Tibial artery (tissue), 4 donors: ENCODE measurements around the gene AMER2.

Source experiments
- DNase-seq, 2 donors: peaks; one replicate each; pipeline ENCODE4 v3.0.0-alpha.2; 2019
- H3K27ac ChIP-seq, 2 donors: fragments of 200-600 bp; sonication (generic) in 1 of 2; 1 replicate in 1 of 2; 2 replicates in 1 of 2; pipeline ENCODE4 v1.5.1; 2018 to 2019; ENCODE audit warnings: mild to moderate bottlenecking in 1 of 2
- H3K27me3 ChIP-seq, 2 donors: fragments of 200-600 bp; sonication (generic) in 1 of 2; one replicate each; pipeline versions ENCODE4 v1.5.1 to v1.6.0; 2016 to 2019
- H3K36me3 ChIP-seq, 3 donors: fragments of 200-600 bp; sonication (generic) in 2 of 3; one replicate each; pipeline ENCODE4 v1.5.1; 2016 to 2019; ENCODE audit warnings: mild to moderate bottlenecking in 2 of 3
- H3K4me1 ChIP-seq, 4 donors: fragments of 200-600 bp; sonication (generic) in 2 of 4; 1 replicate in 3 of 4; 2 replicates in 1 of 4; pipeline ENCODE4 v1.5.1; 2016 to 2019
- H3K4me3 ChIP-seq, 2 donors: fragments of 200-600 bp; sonication (generic) in 1 of 2; 1 replicate in 1 of 2; 2 replicates in 1 of 2; pipeline ENCODE4 v1.5.1; 2018 to 2019; ENCODE audit warnings: mild to moderate bottlenecking in 2 of 2
- H3K9me3 ChIP-seq, 3 donors: fragments of 200-600 bp; sonication (generic) in 1 of 3; one replicate each; pipeline ENCODE4 v1.5.1; 2016 to 2019
- intact Hi-C: fragments of 100-400 bp; cut with DNase I; formaldehyde crosslinking; loops from one replicate; pipeline ENCODE4 v1.15.0; 2023; ENCODE audit warnings: low total_unique reads
- TF ChIP-seq, protein P1 (sequence below), 2 experiments: fragments of 200-600 bp in 1 of 2; fragments of 450-650 bp in 1 of 2; IDR thresholded peaks; one replicate each; pipeline ENCODE4 v1.5.1; 2017 to 2019; ENCODE audit warnings: antibody characterized with exemption in 2 of 2, mild to moderate bottlenecking in 1 of 2, moderate library complexity in 1 of 2

Gene AMER2

DNA sequence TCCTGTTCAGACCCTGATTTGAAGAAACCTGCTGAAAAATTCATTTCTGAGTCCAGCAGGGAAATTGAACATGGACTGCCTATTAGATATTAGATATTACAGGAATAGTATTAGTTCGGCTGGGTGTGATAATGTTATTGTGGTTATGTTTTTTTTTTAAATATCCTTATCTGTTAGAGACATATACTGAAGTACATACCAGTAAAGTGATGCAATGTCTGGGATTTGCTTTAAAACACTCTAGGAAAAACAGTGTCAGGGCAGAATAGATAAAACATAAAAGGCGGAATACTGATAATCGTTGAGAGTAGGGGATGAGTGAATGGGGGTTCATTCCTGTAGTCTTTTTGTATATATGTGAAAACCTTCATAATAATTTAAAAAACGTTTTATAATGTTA, 28.7 kb upstream of the AMER2 start:
- H3K27ac ChIP-seq: no peak overlapping the region
- no peak overlapping the region for H3K4me3 ChIP-seq
- no peaks in the 10 kb centered on the region for H3K36me3 ChIP-seq
- H3K27me3 ChIP-seq: peaks cover 0 to 3% of the 10 kb centered on the region in 2 donors
- intact Hi-C loops: no loop called here
- DNase-seq: no peak
- no peaks in the 10 kb centered on the region for H3K9me3 ChIP-seq
- H3K4me1 ChIP-seq: no peaks in the 10 kb centered on the region
- TF ChIP-seq, protein P1, sequence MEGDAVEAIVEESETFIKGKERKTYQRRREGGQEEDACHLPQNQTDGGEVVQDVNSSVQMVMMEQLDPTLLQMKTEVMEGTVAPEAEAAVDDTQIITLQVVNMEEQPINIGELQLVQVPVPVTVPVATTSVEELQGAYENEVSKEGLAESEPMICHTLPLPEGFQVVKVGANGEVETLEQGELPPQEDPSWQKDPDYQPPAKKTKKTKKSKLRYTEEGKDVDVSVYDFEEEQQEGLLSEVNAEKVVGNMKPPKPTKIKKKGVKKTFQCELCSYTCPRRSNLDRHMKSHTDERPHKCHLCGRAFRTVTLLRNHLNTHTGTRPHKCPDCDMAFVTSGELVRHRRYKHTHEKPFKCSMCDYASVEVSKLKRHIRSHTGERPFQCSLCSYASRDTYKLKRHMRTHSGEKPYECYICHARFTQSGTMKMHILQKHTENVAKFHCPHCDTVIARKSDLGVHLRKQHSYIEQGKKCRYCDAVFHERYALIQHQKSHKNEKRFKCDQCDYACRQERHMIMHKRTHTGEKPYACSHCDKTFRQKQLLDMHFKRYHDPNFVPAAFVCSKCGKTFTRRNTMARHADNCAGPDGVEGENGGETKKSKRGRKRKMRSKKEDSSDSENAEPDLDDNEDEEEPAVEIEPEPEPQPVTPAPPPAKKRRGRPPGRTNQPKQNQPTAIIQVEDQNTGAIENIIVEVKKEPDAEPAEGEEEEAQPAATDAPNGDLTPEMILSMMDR (IDR thresholded peaks at IDR 0.05): no peak

DNA sequence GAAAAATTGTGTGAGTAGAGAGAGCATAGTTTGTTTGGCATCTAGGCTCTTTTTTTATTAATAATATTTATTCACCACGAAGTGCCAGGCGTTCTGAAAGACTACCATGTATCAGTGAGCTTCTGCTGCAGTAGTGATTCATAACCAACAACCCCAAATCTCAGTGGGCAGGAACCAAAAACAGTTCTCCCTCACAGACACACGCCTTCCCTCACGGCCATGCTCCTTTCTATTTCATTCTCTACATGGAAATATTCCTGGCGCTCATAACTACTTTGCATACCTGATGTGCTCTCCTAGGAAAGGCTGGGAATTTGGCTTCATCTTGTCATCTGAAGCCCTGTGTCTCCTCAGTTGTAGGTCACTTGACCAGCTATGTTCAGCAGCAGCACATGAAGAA, 26.6 kb upstream of the AMER2 start:
- TF ChIP-seq, protein P1 (IDR thresholded peaks at IDR 0.05): no peak
- intact Hi-C loops: no loop called here
- H3K4me3 ChIP-seq: no peak overlapping the region
- H3K27ac ChIP-seq: no peak overlapping the region
- no peaks in the 10 kb centered on the region for H3K36me3 ChIP-seq
- no peaks in the 10 kb centered on the region for H3K4me1 ChIP-seq
- no peaks in the 10 kb centered on the region for H3K9me3 ChIP-seq
- DNase-seq: no peak
- no peaks in the 10 kb centered on the region for H3K27me3 ChIP-seq

DNA sequence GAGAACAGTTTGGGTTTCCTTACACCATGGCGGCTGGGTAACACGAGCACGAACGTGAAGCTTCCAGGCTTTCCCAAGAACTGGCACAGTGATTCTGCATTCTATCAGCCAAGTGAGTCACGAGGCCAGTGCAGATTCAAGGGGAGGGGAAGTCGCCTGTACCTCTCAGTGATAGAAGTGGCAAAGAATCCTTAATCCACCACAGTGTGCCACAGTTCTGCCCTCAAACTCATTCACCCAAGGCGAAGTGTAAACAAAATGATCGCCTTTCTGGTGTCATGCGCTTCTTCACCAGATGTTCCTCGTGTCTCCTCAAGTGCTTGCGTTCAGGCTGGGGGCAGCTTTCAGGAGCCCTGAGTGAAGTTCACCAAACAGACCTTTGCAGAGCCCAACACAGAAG, 24.9 kb upstream of the AMER2 start:
- no peaks in the 10 kb centered on the region for H3K4me1 ChIP-seq
- intact Hi-C loops: no loop called here
- no peaks in the 10 kb centered on the region for H3K27me3 ChIP-seq
- H3K27ac ChIP-seq: no peak overlapping the region
- no peak for DNase-seq
- TF ChIP-seq, protein P1 (IDR thresholded peaks at IDR 0.05): no peak
- no peak overlapping the region for H3K4me3 ChIP-seq
- no peaks in the 10 kb centered on the region for H3K36me3 ChIP-seq
- no peaks in the 10 kb centered on the region for H3K9me3 ChIP-seq

DNA sequence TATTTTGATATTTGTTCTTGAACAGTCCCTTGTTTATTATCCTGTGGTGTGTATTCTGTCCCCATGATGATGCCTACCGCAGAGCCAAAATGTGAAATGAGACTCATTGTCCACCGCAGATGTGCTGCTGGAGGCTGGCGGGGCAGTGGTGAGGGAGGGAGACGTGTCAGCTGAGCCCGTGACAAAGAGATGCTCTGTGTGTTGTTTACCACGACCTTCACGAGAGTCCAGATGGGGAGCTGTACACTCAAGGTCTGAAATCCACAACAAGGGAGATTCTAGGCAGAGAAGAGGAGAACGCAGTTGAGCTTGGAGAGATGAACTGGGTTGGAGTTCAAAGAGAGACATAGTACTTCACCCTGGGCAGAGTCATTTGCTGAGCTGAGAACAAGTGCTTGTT, 20.8 kb upstream of the AMER2 start:
- H3K4me1 ChIP-seq: no peaks in the 10 kb centered on the region
- TF ChIP-seq, protein P1 (IDR thresholded peaks at IDR 0.05): no peak
- no peak for DNase-seq

DNA sequence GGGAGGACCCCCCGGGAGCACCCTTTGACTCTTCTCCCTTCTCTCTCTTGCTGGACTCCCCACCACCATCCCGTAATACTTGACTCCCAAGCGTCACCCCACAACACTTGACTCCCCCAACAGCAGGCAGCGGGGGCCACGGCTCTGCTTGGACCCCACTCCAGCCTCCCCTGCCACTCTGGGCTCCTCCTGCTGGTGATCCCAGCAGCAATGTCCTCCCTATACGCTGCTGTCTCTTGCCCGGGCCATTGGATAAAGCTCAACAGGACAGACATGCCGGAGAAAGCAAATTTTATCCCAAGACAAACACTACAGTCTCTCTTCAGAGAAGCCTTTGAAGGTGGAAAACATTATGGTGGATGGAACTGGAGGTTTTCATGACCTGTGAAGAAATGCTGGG, 20.4 kb upstream of the AMER2 start:
- no peak overlapping the region for H3K27ac ChIP-seq
- no peaks in the 10 kb centered on the region for H3K36me3 ChIP-seq
- H3K4me1 ChIP-seq: no peaks in the 10 kb centered on the region
- no peak overlapping the region for H3K4me3 ChIP-seq
- H3K9me3 ChIP-seq: no peaks in the 10 kb centered on the region
- H3K27me3 ChIP-seq: peaks cover 0 to 11% of the 10 kb centered on the region in 2 donors
- no peak for DNase-seq
- TF ChIP-seq, protein P1 (IDR thresholded peaks at IDR 0.05): no peak
- intact Hi-C loops: no loop called here

More for the DNA sequence above, 20.8 kb upstream of the AMER2 start:
- Histone ChIP-seq H3K27ac (no peak overlapping the region), H3K4me3 (no peak overlapping the region), H3K36me3 (no peaks in the 10 kb centered on the region), H3K9me3 (no peaks in the 10 kb centered on the region), H3K27me3 (peaks cover 0 to 10% of the 10 kb centered on the region in 2 donors)
- intact Hi-C loops: no loop called here

DNA sequence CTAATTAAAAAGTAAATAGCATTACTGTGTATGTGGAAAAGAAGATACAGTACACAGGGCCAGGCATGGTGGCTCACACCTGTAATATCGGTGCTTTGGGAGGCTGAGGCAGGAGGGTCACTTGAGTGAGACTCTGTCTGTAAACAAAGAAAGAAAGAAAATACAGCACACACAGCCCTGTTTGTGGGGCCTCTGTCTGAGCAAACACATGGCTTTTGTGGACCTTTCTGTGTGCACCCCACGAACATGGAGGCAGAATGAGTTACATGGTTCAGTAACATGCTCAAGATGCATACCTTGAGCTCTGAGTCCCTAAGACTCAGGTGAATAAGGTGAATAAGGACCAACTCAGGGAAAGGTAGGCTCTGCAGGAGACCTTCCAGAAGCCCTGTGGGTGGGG, 20.0 kb upstream of the AMER2 start:
- no peak for DNase-seq
- TF ChIP-seq, protein P1 (IDR thresholded peaks at IDR 0.05): no peak
- Histone ChIP-seq H3K27me3 (peaks cover 0 to 11% of the 10 kb centered on the region in 2 donors), H3K27ac (no peak overlapping the region), H3K4me3 (no peak overlapping the region), H3K36me3 (no peaks in the 10 kb centered on the region), H3K9me3 (no peaks in the 10 kb centered on the region), H3K4me1 (no peaks in the 10 kb centered on the region)
- intact Hi-C loops: no loop called here
